ENCODE data around the gene WDR7.

The WDR7 gene

GRCh38 chr18:57073501-57074187 lies 422.5 kb downstream of the WDR7 start:
- no peak for DNase-seq (ENCODE audit: low read depth in 2 of 2, low spot score in 1 of 2)

- DNase-seq (ENCODE audit: low read depth in 2 of 2, low spot score in 1 of 2), result no peak
Observed at GRCh38 chr18:57075716-57076400, 424.7 kb downstream of the WDR7 start.

- no peak for DNase-seq (ENCODE audit: low read depth in 2 of 2, low spot score in 1 of 2)
Observed at GRCh38 chr18:57077005-57077765, 426.0 kb downstream of the WDR7 start.

GRCh38 chr18:57077786-57078552 lies 426.8 kb downstream of the WDR7 start:
- peak in 1 of 2 donors; percentile 19 for DNase-seq (ENCODE audit: low read depth in 2 of 2, low spot score in 1 of 2)

- DNase-seq (ENCODE audit: low read depth in 2 of 2, low spot score in 1 of 2), result no peak
Observed at GRCh38 chr18:57078614-57079013, 427.5 kb downstream of the WDR7 start.

GRCh38 chr18:57080479-57080878 lies 429.3 kb downstream of the WDR7 start:
- no peak for DNase-seq (ENCODE audit: low read depth in 2 of 2, low spot score in 1 of 2)

GRCh38 chr18:57081899-57082298 lies 430.7 kb downstream of the WDR7 start:
- no peak for DNase-seq (ENCODE audit: low read depth in 2 of 2, low spot score in 1 of 2)

GRCh38 chr18:57083485-57083884 lies 432.3 kb downstream of the WDR7 start:
- DNase-seq (ENCODE audit: low read depth in 2 of 2, low spot score in 1 of 2), result no peak

GRCh38 chr18:57084331-57085271 lies 433.4 kb downstream of the WDR7 start:
- DNase-seq (ENCODE audit: low read depth in 2 of 2, low spot score in 1 of 2), result no peak

- no peak for DNase-seq (ENCODE audit: low read depth in 2 of 2, low spot score in 1 of 2)
Observed at GRCh38 chr18:57085371-57085770, 434.2 kb downstream of the WDR7 start.

- no peak for DNase-seq (ENCODE audit: low read depth in 2 of 2, low spot score in 1 of 2)
Observed at GRCh38 chr18:57086163-57086562, 435.0 kb downstream of the WDR7 start.
